GM23338 (cell line): ENCODE measurements around the gene SOAT2.

Experiments used
- CREB1 ChIP-seq: fragments of 250-450 bp; sonication (Bioruptor Pico); IDR thresholded peaks from 2 replicates; pipeline ENCODE4 v1.5.0; 2020; ENCODE audit warnings: low read depth, mild to moderate bottlenecking, moderate library complexity
- EZH2 ChIP-seq: fragments of 200-600 bp; sonication (generic); IDR thresholded peaks from one replicate; pipeline ENCODE4 v1.8.0; 2017; ENCODE audit warnings: antibody characterized with exemption, mild to moderate bottlenecking, low read depth; ENCODE audit not compliant: unreplicated experiment
- EZH2phosphoT487 ChIP-seq: fragments of 200-600 bp; sonication (generic); IDR thresholded peaks from one replicate; pipeline ENCODE4 v1.8.1; 2018; ENCODE audit warnings: antibody characterized with exemption; ENCODE audit not compliant: unreplicated experiment
- JUNB ChIP-seq: IDR thresholded peaks from one replicate; pipeline ENCODE4 v1.6.1; 2016; ENCODE audit warnings: antibody characterized with exemption; ENCODE audit not compliant: unreplicated experiment
- NANOG ChIP-seq: IDR thresholded peaks from 2 replicates; pipeline ENCODE4 v1.6.1; 2016; ENCODE audit warnings: antibody characterized with exemption, borderline replicate concordance
- POLR2AphosphoS5 ChIP-seq: IDR thresholded peaks from 2 replicates; pipeline ENCODE4 v1.6.1; 2016; ENCODE audit warnings: antibody characterized with exemption, low read depth
- ZNF114 ChIP-seq: fragments of 250-450 bp; sonication (Bioruptor Pico); IDR thresholded peaks from 2 replicates; pipeline ENCODE4 v1.5.0; 2020; ENCODE audit warnings: mild to moderate bottlenecking, moderate library complexity
- ZNF331 ChIP-seq: fragments of 250-450 bp; sonication (Bioruptor Pico); IDR thresholded peaks from 2 replicates; pipeline ENCODE4 v1.5.0; 2020; ENCODE audit warnings: low read depth, mild to moderate bottlenecking, moderate library complexity
- TF ChIP-seq, protein P1 (sequence below), 2 experiments: fragments of 200-600 bp in 1 of 2; sonication (generic) in 1 of 2; conservative IDR thresholded peaks; 2 replicates each; pipeline versions ENCODE4 v1.5.1 to v1.6.1; 2016 to 2017; ENCODE audit warnings: antibody characterized with exemption in 2 of 2, low read depth in 2 of 2, mild to moderate bottlenecking in 2 of 2, moderate library complexity in 1 of 2
- TF ChIP-seq, protein P2 (sequence below): IDR thresholded peaks from one replicate; pipeline ENCODE4 v1.6.1; 2018; ENCODE audit warnings: antibody characterized with exemption; ENCODE audit not compliant: unreplicated experiment
- TF ChIP-seq, protein P3 (sequence below): IDR thresholded peaks from 2 replicates; pipeline ENCODE4 v1.6.1; 2016; ENCODE audit warnings: antibody characterized with exemption
- TF ChIP-seq, protein P4 (sequence below): fragments of 250-450 bp; sonication (Bioruptor Pico); IDR thresholded peaks from 2 replicates; pipeline ENCODE4 v1.5.0; 2020; ENCODE audit warnings: mild to moderate bottlenecking, moderate library complexity

DNA sequence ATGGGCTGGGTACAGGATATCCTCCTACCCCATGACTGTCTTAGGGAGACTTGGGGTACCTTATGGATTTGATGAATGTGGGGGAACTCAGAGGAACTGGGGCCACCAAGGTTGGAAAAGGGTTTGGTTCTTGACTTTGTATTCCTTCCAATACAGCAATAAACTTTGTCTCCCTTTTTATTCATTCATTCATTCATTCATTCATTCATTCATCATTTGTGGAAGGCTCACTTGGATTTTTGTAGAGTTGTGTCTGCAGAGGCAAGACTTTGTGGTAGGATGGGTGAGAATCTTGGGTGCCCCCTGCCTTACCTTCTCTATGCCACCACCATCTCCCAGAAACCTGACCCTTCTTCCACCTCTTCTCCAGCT is 21.1 kb downstream of the SOAT2 start:
- TF ChIP-seq, protein P1, sequence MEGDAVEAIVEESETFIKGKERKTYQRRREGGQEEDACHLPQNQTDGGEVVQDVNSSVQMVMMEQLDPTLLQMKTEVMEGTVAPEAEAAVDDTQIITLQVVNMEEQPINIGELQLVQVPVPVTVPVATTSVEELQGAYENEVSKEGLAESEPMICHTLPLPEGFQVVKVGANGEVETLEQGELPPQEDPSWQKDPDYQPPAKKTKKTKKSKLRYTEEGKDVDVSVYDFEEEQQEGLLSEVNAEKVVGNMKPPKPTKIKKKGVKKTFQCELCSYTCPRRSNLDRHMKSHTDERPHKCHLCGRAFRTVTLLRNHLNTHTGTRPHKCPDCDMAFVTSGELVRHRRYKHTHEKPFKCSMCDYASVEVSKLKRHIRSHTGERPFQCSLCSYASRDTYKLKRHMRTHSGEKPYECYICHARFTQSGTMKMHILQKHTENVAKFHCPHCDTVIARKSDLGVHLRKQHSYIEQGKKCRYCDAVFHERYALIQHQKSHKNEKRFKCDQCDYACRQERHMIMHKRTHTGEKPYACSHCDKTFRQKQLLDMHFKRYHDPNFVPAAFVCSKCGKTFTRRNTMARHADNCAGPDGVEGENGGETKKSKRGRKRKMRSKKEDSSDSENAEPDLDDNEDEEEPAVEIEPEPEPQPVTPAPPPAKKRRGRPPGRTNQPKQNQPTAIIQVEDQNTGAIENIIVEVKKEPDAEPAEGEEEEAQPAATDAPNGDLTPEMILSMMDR (conservative IDR thresholded peaks at IDR 0.05; ENCODE audit: low read depth in 2 of 2): no peak
- TF ChIP-seq EZH2 (no peak), JUNB (no peak), EZH2phosphoT487 (no peak), POLR2AphosphoS5 (no peak), NANOG (no peak), CREB1 (CRISPR knock-in tag) (no peak), ZNF331 (CRISPR knock-in tag) (no peak), ZNF114 (CRISPR knock-in tag) (no peak)
- TF ChIP-seq, protein P2, sequence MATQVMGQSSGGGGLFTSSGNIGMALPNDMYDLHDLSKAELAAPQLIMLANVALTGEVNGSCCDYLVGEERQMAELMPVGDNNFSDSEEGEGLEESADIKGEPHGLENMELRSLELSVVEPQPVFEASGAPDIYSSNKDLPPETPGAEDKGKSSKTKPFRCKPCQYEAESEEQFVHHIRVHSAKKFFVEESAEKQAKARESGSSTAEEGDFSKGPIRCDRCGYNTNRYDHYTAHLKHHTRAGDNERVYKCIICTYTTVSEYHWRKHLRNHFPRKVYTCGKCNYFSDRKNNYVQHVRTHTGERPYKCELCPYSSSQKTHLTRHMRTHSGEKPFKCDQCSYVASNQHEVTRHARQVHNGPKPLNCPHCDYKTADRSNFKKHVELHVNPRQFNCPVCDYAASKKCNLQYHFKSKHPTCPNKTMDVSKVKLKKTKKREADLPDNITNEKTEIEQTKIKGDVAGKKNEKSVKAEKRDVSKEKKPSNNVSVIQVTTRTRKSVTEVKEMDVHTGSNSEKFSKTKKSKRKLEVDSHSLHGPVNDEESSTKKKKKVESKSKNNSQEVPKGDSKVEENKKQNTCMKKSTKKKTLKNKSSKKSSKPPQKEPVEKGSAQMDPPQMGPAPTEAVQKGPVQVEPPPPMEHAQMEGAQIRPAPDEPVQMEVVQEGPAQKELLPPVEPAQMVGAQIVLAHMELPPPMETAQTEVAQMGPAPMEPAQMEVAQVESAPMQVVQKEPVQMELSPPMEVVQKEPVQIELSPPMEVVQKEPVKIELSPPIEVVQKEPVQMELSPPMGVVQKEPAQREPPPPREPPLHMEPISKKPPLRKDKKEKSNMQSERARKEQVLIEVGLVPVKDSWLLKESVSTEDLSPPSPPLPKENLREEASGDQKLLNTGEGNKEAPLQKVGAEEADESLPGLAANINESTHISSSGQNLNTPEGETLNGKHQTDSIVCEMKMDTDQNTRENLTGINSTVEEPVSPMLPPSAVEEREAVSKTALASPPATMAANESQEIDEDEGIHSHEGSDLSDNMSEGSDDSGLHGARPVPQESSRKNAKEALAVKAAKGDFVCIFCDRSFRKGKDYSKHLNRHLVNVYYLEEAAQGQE: no peak
- TF ChIP-seq, protein P3, sequence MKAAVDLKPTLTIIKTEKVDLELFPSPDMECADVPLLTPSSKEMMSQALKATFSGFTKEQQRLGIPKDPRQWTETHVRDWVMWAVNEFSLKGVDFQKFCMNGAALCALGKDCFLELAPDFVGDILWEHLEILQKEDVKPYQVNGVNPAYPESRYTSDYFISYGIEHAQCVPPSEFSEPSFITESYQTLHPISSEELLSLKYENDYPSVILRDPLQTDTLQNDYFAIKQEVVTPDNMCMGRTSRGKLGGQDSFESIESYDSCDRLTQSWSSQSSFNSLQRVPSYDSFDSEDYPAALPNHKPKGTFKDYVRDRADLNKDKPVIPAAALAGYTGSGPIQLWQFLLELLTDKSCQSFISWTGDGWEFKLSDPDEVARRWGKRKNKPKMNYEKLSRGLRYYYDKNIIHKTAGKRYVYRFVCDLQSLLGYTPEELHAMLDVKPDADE: no peak
- TF ChIP-seq, protein P4, sequence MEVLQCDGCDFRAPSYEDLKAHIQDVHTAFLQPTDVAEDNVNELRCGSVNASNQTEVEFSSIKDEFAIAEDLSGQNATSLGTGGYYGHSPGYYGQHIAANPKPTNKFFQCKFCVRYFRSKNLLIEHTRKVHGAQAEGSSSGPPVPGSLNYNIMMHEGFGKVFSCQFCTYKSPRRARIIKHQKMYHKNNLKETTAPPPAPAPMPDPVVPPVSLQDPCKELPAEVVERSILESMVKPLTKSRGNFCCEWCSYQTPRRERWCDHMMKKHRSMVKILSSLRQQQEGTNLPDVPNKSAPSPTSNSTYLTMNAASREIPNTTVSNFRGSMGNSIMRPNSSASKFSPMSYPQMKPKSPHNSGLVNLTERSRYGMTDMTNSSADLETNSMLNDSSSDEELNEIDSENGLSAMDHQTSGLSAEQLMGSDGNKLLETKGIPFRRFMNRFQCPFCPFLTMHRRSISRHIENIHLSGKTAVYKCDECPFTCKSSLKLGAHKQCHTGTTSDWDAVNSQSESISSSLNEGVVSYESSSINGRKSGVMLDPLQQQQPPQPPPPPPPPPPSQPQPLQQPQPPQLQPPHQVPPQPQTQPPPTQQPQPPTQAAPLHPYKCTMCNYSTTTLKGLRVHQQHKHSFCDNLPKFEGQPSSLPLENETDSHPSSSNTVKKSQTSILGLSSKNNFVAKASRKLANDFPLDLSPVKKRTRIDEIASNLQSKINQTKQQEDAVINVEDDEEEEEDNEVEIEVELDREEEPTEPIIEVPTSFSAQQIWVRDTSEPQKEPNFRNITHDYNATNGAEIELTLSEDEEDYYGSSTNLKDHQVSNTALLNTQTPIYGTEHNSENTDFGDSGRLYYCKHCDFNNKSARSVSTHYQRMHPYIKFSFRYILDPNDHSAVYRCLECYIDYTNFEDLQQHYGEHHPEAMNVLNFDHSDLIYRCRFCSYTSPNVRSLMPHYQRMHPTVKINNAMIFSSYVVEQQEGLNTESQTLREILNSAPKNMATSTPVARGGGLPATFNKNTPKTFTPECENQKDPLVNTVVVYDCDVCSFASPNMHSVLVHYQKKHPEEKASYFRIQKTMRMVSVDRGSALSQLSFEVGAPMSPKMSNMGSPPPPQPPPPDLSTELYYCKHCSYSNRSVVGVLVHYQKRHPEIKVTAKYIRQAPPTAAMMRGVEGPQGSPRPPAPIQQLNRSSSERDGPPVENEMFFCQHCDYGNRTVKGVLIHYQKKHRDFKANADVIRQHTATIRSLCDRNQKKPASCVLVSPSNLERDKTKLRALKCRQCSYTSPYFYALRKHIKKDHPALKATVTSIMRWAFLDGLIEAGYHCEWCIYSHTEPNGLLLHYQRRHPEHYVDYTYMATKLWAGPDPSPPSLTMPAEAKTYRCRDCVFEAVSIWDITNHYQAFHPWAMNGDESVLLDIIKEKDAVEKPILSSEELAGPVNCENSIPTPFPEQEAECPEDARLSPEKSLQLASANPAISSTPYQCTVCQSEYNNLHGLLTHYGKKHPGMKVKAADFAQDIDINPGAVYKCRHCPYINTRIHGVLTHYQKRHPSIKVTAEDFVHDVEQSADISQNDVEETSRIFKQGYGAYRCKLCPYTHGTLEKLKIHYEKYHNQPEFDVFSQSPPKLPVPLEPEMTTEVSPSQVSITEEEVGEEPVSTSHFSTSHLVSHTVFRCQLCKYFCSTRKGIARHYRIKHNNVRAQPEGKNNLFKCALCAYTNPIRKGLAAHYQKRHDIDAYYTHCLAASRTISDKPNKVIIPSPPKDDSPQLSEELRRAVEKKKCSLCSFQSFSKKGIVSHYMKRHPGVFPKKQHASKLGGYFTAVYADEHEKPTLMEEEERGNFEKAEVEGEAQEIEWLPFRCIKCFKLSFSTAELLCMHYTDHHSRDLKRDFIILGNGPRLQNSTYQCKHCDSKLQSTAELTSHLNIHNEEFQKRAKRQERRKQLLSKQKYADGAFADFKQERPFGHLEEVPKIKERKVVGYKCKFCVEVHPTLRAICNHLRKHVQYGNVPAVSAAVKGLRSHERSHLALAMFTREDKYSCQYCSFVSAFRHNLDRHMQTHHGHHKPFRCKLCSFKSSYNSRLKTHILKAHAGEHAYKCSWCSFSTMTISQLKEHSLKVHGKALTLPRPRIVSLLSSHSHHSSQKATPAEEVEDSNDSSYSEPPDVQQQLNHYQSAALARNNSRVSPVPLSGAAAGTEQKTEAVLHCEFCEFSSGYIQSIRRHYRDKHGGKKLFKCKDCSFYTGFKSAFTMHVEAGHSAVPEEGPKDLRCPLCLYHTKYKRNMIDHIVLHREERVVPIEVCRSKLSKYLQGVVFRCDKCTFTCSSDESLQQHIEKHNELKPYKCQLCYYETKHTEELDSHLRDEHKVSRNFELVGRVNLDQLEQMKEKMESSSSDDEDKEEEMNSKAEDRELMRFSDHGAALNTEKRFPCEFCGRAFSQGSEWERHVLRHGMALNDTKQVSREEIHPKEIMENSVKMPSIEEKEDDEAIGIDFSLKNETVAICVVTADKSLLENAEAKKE (CRISPR knock-in tag): no peak
